GM12878 (cell line): ENCODE measurements around the gene JAKMIP1. TPM values are rescaled to one million over a fixed set of nuclear protein-coding genes. Genes with fewer than 3 reads are reported as not detected.

ENCODE experiments used
- ATAC-seq: fragments of 200-7000 bp; cut with Tn5 transposase; 3 replicates; pipeline ENCODE4 v1.9.1; 2020; ENCODE audit warnings: mild to moderate bottlenecking, moderate library complexity
- BruUV-seq: library from RNA; stranded (reverse); fragments of 400-500 nt; replicated peaks from 2 replicates; lab custom pipeline; 2021; lab: Mats Ljungman, UMichigan
- CTCF ChIA-PET: fragments of 300-600 bp; sonication (Branson Sonifier 250); formaldehyde crosslinking; extraction: SDS; loops from one replicate; lab custom pipeline; 2021; ENCODE audit warnings: inconsistent platforms; lab: Yijun Ruan, JAX
- POLR2A ChIA-PET: fragments of 350-600 bp; formaldehyde crosslinking; extraction: SDS; loops from one replicate; lab custom pipeline; 2021; ENCODE audit warnings: inconsistent platforms; lab: Charles Lee
- RAD21 ChIA-PET: fragments of 300-600 bp; sonication (Branson Sonifier 250); formaldehyde crosslinking; loops from one replicate; lab custom pipeline; 2023; ENCODE audit warnings: antibody characterized with exemption; ENCODE audit not compliant: unreplicated experiment; lab: Charles Lee
- SMC1A ChIA-PET: fragments of 300-600 bp; sonication (Branson Sonifier 250); formaldehyde crosslinking; loops from one replicate; lab custom pipeline; 2023; ENCODE audit not compliant: unreplicated experiment, uncharacterized antibody; lab: Charles Lee
- DNase-seq: peaks from one replicate; pipeline ENCODE4 v3.0.0-alpha.2; 2011; ENCODE audit warnings: low read depth, low spot score
- FAIRE-seq: peaks from 3 replicates; lab custom pipeline; 2011; peaks lifted over from hg19 to GRCh38; lab: Jason Lieb, UNC
- H2AFZ ChIP-seq: 2 replicates; pipeline ENCODE4 v1.6.0; 2011; ENCODE audit warnings: low read depth, low read length, control low read depth; ENCODE audit not compliant: control insufficient read depth
- H3K27ac ChIP-seq: 2 replicates; pipeline ENCODE4 v1.5.1; 2011; ENCODE audit warnings: control low read depth; ENCODE audit not compliant: control insufficient read depth, insufficient read depth
- H3K27me3 ChIP-seq, 2 experiments: replicated peaks in 1 of 2; 2 replicates each; pipeline versions ENCODE4 v1.6.0 to v1.6.1; 2011; ENCODE audit warnings: low read length in 1 of 2; ENCODE audit not compliant: control insufficient read depth in 2 of 2, insufficient read depth in 2 of 2
- H3K36me3 ChIP-seq, 2 experiments: 2 replicates each; pipeline ENCODE4 v1.5.1; 2011; ENCODE audit warnings: low read length in 1 of 2; ENCODE audit not compliant: control insufficient read depth in 2 of 2, insufficient read depth in 2 of 2
- H3K4me1 ChIP-seq: 2 replicates; pipeline ENCODE4 v1.6.1; 2011; ENCODE audit warnings: mild to moderate bottlenecking, low read length, moderate library complexity, mixed read lengths; ENCODE audit not compliant: control insufficient read depth, insufficient read depth
- H3K4me2 ChIP-seq: 2 replicates; pipeline ENCODE4 v1.6.0; 2011; ENCODE audit warnings: control low read depth; ENCODE audit not compliant: control insufficient read depth, insufficient read depth
- H3K4me3 ChIP-seq: fragments of 200-600 bp; sonication (generic); 2 replicates; pipeline ENCODE4 v1.5.1; 2016
- H3K79me2 ChIP-seq: 2 replicates; pipeline ENCODE4 v1.6.0; 2011; ENCODE audit warnings: low read length; ENCODE audit not compliant: control insufficient read depth, insufficient read depth
- H3K9ac ChIP-seq: 2 replicates; pipeline ENCODE4 v1.8.0; 2011; ENCODE audit warnings: low read length, control low read depth, mixed read lengths; ENCODE audit not compliant: control insufficient read depth, insufficient read depth
- H3K9me3 ChIP-seq: replicated peaks from 3 replicates; pipeline ENCODE4 v1.5.1; 2011; ENCODE audit warnings: mild to moderate bottlenecking, low read length; ENCODE audit not compliant: control insufficient read depth, insufficient read depth
- H4K20me1 ChIP-seq: 2 replicates; pipeline ENCODE4 v1.6.0; 2011; ENCODE audit not compliant: control insufficient read depth, insufficient read depth
- E4F1 ChIP-seq: fragments of 450-650 bp; IDR thresholded peaks from 2 replicates; pipeline ENCODE4 v1.6.1; 2018; ENCODE audit warnings: borderline replicate concordance, mild to moderate bottlenecking; ENCODE audit not compliant: partially characterized antibody
- ETV6 ChIP-seq, 2 experiments: fragments of 450-650 bp in 1 of 2; IDR thresholded peaks in 1 of 2; conservative IDR thresholded peaks in 1 of 2; 2 replicates each; pipeline ENCODE4 v1.6.1; 2014; ENCODE audit warnings: antibody characterized with exemption in 1 of 2, borderline replicate concordance in 1 of 2, low read depth in 1 of 2, mild to moderate bottlenecking in 1 of 2, moderate library complexity in 1 of 2
- KLF5 ChIP-seq: fragments of 450-650 bp; IDR thresholded peaks from 2 replicates; pipeline ENCODE4 v1.6.1; 2014; ENCODE audit warnings: mild to moderate bottlenecking; ENCODE audit not compliant: partially characterized antibody
- PML ChIP-seq: IDR thresholded peaks from 2 replicates; pipeline ENCODE4 v1.6.1; 2012; ENCODE audit warnings: low read length, inconsistent platforms
- POLR2AphosphoS2 ChIP-seq: IDR thresholded peaks from 2 replicates; pipeline ENCODE4 v1.6.1; 2011; ENCODE audit warnings: low read depth, mild to moderate bottlenecking, low read length, improper control_type of control experiment, moderate library complexity
- RAD21 ChIP-seq: IDR thresholded peaks from 2 replicates; pipeline ENCODE4 v1.6.1; 2011; ENCODE audit warnings: mild to moderate bottlenecking, low read depth, low read length, moderate library complexity; ENCODE audit not compliant: insufficient read depth
- SREBF1 ChIP-seq: IDR thresholded peaks from 2 replicates; pipeline ENCODE4 v1.6.1; 2012; ENCODE audit warnings: mild to moderate bottlenecking, low read length
- SUPT20H ChIP-seq: IDR thresholded peaks from 2 replicates; pipeline ENCODE4 v1.6.1; 2011; ENCODE audit warnings: low read depth, mild to moderate bottlenecking, low read length, moderate library complexity, borderline replicate concordance; ENCODE audit not compliant: control insufficient read depth
- WGBS: methylation state at CpG from one replicate; pipeline ENCODE4 v1.1.6; 2016; ENCODE audit warnings: low lambda C conversion rate; ENCODE audit not compliant: insufficient replicate concordance, insufficient coverage; ENCODE audit errors: missing lambda C conversion rate; 5-methylcytosine and 5-hydroxymethylcytosine counted together
- in situ Hi-C: fragments of 300-500 bp; cut with MboI; formaldehyde crosslinking; loops from 9 replicates; pipeline ENCODE4 v1.14.3; 2018; ENCODE audit warnings: mixed read lengths
- intact Hi-C: fragments of 100-400 bp; cut with micrococcal nuclease; formaldehyde crosslinking; loops from one replicate; pipeline ENCODE4 v1.14.2; 2022; ENCODE audit not compliant: unreplicated experiment
- polyA plus RNA-seq, 11 experiments: library from polyadenylated mRNA; depleted of rRNA in 4 of 11; unstranded in 6 of 11; stranded (reverse) in 5 of 11; fragments of >200 nt; fragmentation: Nextera tagmentation in 4 of 11; fragmentation: Illumina TruSeq in 1 of 11; extraction: Ambion mirVana in 4 of 11; extraction: Trizol in 1 of 11; gene quantifications; 1 replicate in 1 of 11; 2 replicates in 10 of 11; pipeline versions ENCODE4 v1.2.1 to v1.2.3, GENCODE V29; 2011 to 2016; ENCODE audit warnings: inconsistent platforms in 2 of 11, missing spikeins in 2 of 11, low read depth in 1 of 11
- total RNA-seq, 4 experiments: library from RNA; depleted of rRNA in 3 of 4; stranded (reverse); fragments of >200 nt in 3 of 4; fragmentation: Illumina TruSeq in 1 of 4; extraction: Trizol in 1 of 4; gene quantifications; 2 replicates each; pipeline versions ENCODE4 v1.2.1 to v1.2.3, GENCODE V29; 2013 to 2021
- TF ChIP-seq, protein P1 (sequence below): fragments of 450-650 bp; formaldehyde crosslinking; IDR thresholded peaks from 2 replicates; pipeline ENCODE4 v1.5.0; 2022; ENCODE audit warnings: mild to moderate bottlenecking, missing genetic modification characterization
- TF ChIP-seq, protein P2 (sequence below): fragments of 450-650 bp; formaldehyde crosslinking; IDR thresholded peaks from 2 replicates; pipeline ENCODE4 v1.4.0; 2022; ENCODE audit warnings: mild to moderate bottlenecking, moderate library complexity

Gene JAKMIP1
- total and polyA plus RNA-seq, 10 of the 15 experiments (the other 5 are each of a cell fraction or from before 2014, with no cell fraction given): 0.52 to 16.7 (median 12.3) TPM

- no peaks in the 10 kb centered on the region for H3K9me3 ChIP-seq
- no peak for ATAC-seq
- no peak overlapping the region for H3K27ac ChIP-seq
- CTCF ChIA-PET: interaction anchor here (0.8 kb wide), 1 partner anchor 58 kb away, joined by 5 read pairs; no protein-coding TSS in a partner anchor
- peaks cover 0 to 4% of the 10 kb centered on the region in 2 experiments; a peak in 2 of 4 replicates for H3K36me3 ChIP-seq
- no peaks in the 10 kb centered on the region for H3K79me2 ChIP-seq
- no peak overlapping the region for H3K4me3 ChIP-seq
- no peak overlapping the region for H3K9ac ChIP-seq
- in situ Hi-C loops: no loop called here
- SMC1A ChIA-PET: no interaction called here
- no peak overlapping the region for H3K4me2 ChIP-seq
- no peak for FAIRE-seq
- intact Hi-C loops: no loop called here
- no peaks in the 10 kb centered on the region for H4K20me1 ChIP-seq
- no TSS peak for BruUV-seq
- no peak for DNase-seq
- no peaks in the 10 kb centered on the region for H3K4me1 ChIP-seq
- RAD21 ChIA-PET: no interaction called here
- POLR2A ChIA-PET: no interaction called here
- 79% methylated on average over 16 of the region's 16 CpGs for WGBS
- H3K27me3 ChIP-seq: no peaks in the 10 kb centered on the region
- no peak overlapping the region for H2AFZ ChIP-seq
- TF ChIP-seq RAD21 (no peak), POLR2AphosphoS2 (no peak), E4F1 (no peak), PML (no peak), SREBF1 (no peak), KLF5 (no peak), ETV6 (conservative IDR thresholded peaks at IDR 0.05 in 1 of 2, IDR thresholded peaks at IDR 0.05 in 1 of 2; ENCODE audit: borderline replicate concordance in 1 of 2, low read depth in 1 of 2) (no peak), SUPT20H (no peak)
- TF ChIP-seq, protein P1, sequence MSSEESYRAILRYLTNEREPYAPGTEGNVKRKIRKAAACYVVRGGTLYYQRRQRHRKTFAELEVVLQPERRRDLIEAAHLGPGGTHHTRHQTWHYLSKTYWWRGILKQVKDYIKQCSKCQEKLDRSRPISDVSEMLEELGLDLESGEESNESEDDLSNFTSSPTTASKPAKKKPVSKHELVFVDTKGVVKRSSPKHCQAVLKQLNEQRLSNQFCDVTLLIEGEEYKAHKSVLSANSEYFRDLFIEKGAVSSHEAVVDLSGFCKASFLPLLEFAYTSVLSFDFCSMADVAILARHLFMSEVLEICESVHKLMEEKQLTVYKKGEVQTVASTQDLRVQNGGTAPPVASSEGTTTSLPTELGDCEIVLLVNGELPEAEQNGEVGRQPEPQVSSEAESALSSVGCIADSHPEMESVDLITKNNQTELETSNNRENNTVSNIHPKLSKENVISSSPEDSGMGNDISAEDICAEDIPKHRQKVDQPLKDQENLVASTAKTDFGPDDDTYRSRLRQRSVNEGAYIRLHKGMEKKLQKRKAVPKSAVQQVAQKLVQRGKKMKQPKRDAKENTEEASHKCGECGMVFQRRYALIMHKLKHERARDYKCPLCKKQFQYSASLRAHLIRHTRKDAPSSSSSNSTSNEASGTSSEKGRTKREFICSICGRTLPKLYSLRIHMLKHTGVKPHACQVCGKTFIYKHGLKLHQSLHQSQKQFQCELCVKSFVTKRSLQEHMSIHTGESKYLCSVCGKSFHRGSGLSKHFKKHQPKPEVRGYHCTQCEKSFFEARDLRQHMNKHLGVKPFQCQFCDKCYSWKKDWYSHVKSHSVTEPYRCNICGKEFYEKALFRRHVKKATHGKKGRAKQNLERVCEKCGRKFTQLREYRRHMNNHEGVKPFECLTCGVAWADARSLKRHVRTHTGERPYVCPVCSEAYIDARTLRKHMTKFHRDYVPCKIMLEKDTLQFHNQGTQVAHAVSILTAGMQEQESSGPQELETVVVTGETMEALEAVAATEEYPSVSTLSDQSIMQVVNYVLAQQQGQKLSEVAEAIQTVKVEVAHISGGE (CRISPR knock-in tag): no peak
- TF ChIP-seq, protein P2, sequence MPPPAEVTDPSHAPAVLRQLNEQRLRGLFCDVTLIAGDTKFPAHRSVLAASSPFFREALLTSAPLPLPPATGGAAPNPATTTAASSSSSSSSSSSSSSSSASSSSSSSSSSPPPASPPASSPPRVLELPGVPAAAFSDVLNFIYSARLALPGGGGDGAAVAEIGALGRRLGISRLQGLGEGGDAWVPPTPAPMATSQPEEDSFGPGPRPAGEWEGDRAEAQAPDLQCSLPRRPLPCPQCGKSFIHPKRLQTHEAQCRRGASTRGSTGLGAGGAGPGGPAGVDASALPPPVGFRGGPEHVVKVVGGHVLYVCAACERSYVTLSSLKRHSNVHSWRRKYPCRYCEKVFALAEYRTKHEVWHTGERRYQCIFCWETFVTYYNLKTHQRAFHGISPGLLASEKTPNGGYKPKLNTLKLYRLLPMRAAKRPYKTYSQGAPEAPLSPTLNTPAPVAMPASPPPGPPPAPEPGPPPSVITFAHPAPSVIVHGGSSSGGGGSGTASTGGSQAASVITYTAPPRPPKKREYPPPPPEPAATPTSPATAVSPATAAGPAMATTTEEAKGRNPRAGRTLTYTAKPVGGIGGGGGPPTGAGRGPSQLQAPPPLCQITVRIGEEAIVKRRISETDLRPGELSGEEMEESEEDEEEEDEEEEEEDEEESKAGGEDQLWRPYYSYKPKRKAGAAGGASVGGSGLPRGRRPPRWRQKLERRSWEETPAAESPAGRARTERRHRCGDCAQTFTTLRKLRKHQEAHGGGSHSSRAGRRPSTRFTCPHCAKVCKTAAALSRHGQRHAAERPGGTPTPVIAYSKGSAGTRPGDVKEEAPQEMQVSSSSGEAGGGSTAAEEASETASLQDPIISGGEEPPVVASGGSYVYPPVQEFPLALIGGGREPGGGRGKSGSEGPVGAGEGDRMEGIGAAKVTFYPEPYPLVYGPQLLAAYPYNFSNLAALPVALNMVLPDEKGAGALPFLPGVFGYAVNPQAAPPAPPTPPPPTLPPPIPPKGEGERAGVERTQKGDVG: no peak
Measured at GRCh38 chr4:6085028-6085690, 115.2 kb downstream of the JAKMIP1 start.
